NCI-H2196 treated with DMSO at 0.1 percent for 48 hours (cell line): Measurements from ENCODE around the gene C10orf62.
"Not testable (repeated sequence)": the region's sequence is repeated elsewhere in the genome, so short reads cannot be mapped to it uniquely, and the experiment has no call there.

Source experiments
- DNase-seq: peaks from one replicate; lab custom pipeline; 2025; ENCODE audit not compliant: unreplicated experiment; lab: John Stamatoyannopoulos, UW

C10orf62 gene

DNA sequence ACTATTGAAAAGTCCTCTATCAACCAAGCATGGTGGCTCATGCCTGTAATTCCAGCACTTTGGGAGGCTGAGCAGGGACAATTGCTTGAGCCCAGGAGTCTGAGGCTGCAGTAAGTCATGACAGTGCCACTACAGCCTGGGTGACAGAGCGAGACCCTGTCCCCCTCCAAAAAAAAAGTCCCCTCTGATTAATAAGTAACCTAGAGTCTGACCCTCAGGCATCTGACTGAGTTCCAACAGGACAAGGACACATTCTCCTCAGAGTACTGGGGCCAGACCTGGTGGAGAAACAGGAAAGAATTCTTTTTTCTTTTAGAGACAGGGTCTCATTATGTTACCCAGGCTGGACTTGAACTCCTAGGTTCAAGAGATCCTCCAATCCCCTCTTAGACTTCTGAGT, 33.8 kb downstream of the C10orf62 start:
- no peak for DNase-seq

DNA sequence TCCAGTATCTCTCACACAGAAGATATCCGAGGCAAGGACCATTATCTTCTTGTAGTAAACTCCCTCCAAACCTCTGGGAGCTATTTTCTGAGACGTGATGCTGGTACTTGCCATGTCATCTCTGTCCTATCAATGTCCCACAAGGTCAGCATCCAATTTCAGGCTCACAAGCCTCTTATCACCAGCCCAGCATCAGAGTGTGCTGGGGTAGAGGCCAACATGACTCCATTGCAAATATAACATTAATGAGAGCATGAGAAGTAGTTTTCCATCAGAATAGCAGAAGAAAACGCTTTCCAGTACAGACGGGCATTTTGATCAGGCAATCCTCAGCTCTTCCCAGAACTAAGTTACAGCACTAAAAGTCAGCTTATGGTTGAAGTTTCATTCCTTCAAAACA, 38.2 kb downstream of the C10orf62 start:
- DNase-seq, result no peak

DNA sequence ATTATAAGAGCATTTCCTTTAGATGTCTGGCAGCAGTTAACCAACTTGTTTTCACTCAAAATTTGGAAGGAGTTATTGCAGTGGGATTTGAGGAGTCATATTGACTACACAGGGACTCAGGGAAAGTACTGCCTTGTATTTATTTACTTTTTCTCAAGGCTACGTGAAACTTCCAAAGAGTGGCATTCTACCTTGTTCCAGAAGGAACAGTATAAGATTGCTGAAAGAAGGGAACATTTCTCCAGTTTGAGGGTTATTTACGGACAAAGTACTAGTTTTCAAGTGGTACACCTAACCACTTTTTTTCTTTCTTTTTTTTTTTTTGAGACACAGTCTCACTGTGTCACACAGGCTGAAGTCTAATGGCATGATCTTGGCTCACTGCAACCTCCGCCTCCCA, 38.7 kb downstream of the C10orf62 start:
- no peak for DNase-seq

DNA sequence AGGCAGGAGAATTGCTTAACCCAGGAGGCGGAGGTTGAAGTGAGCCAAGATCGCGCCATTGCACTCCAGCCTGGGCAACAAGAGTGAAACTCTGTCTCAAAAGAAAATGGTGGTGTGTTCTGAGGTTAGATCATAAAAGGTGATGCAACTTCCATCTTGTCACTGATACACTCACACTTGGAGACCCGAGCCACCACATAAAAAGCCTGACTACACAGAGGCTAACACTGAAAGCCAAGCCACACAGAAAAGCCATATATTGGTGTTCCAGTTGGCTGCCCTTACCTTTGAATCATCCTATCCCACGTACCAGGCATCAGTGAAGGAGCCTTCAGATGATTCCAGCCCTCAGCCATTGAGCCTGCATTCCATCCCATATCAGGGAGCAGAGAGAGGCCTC, 39.8 kb downstream of the C10orf62 start:
- DNase-seq, result no peak

DNA sequence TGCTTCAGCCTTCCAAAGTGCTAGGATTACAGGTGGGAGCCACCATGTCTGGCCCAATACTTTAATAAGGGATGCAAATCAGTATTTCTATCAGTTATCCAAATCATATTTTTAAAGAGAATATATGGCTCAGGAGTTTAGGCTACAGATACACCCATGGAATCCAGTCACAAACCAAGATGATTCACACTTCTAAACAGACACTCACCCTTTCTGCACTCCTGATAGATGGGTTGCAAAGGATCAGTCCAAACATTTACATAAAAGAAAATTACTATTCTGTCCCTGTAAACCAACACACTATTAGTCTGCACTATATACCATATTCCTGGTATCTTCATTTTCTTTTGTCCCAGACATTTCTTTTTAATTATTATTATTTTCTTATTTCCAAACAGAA, 41.6 kb downstream of the C10orf62 start:
- DNase-seq, result no peak

DNA sequence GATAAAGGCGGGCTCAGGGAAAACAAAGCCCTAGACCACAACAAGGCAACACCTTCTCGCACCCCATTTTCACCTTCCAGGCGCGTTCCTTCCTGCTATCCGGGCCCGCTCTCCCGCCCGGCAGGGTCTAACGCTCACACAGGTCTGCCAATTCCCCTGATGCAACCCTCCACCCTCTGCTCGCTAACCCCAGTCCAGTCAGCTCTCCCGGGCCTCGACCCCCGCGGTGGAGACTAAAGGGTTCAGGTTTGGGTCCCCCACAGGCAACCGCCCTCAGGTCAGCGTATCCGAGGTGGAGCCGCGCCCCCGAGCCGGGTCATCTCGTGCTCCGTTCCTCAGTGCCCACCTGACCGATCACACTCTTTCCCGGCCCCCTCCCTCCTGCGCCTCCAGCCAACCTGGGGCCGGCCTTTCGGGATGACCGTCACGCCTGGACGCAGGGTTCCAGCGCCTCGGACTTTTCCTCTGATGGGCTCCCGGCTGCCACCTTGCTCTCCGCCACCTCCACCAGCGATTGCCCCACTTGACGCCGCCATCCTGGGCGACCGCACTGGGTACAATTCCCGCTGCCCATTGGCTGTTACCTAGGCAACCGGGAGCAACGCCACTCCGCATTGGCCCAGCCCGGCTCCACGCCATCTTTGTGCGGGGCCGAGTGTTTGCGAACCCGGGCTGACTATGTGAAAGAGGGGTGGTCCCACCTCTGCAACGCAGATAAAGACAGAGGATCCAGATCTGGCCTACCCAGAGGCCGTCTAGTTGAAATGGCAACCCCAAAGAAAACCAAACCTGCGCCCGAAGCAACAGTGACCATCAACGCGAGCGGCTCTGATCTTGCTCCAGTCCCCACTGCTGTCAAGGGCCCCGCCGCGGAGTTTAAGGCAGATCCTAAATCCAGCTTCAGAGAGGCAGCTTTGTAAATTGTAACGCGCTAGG, 43.7 kb downstream of the C10orf62 start, which contains the start of gene MORN4:
MORN4 (minus strand) TSS at position 552 of the 936 bp plus-strand sequence. CDS start 13,847 bp downstream, outside the sequence.
- peak; percentile 72 for DNase-seq

DNA sequence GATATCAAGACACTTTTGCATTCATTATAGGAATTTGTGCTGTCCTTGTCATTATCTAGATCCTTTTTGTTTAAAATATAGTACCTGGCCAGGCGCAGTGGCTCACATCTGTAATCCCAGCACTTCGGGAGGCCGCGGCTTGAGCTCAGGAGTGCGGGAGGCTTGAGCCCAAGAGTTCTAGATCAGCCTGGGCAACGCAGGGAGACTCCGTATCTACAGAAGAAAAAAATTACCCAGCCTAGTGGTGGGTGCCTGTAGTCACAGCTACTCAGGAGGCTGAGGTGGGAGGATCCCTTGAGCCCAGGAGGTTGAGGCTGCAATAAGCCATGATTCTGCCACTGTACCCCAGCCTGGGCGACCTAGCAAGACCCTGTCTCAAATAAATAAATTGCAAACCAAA, 44.4 kb downstream of the C10orf62 start:
- no peak for DNase-seq

DNA sequence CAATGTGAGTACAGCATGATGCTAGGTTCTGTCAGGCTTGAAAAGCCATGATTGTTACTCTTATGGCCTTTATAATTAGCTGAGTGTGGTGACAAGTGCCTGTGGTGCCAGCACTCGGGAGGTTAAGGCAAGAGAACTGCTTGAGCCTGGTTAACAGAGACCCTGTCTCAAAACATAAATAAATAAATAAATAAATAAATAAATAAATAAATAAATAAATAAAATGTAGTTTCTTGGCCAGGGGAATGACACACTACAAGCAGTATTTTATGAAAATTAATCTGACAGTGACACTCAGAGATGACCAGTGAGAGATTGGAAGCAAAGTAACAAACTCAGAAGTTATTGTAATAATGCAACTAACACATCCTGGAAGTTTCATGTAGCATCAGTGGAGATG, 46.1 kb downstream of the C10orf62 start:
- no peak for DNase-seq

DNA sequence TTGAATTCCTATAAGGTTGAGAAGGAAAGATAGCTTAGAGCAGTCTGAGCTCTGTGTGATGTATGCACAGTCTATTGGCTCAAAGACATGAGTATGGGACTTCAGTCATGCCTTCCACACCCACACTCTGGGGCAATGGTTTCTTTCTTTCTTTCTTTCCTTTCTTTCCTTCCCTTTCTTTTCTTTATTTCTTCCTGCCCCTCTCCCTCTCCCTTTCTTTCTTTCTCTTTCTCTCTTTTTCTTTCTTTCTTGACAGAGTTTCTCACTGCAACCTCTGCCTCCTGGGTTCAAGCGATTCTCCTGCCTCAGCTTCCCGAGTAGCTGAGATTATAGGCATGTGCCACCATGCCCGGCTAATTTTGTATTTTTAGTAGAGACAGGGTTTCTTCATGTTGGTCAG, 49.6 kb downstream of the C10orf62 start:
- DNase-seq, result not testable (repeated sequence)

DNA sequence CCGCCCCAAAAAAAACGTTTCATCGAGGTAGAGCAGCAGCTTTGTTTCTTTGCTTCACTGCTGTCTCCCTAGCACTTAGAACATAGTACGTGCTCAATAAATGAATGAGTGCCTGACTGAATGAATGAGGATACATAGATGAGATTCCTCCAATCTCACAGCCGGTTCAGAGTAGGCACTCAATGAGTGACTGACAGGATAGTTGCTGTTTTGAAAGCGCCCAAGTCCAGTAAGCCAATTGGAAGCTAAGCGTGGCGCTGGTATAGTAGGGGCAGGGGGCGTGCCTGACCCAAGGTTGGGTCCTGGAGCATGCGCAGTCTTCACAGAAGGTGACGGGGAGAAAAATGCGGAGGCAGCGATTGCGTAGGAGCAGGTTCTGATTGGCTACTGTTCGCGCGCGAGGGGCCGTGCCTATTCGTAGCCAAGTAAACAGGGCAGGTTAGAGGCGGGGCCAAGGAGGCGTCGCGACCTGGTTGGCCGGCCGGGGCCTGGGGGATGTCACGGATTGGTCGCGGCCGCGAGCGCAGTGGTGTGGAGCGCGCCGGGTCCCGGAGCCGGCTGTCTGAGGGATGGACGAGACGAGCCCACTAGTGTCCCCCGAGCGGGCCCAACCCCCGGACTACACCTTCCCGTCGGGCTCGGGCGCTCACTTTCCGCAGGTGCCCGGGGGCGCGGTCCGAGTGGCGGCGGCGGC, 50.8 kb downstream of the C10orf62 start, which contains the start of gene PI4K2A:
PI4K2A (plus strand) TSS at position 498 of the 694 bp plus-strand sequence; CDS start at position 570, 72 bp downstream.
- DNase-seq, result peak; percentile 99
